ENCODE data around the gene TM6SF1. TPM values are rescaled to one million over a fixed set of nuclear protein-coding genes. Genes with fewer than 3 reads are reported as not detected.

Gene TM6SF1
- total RNA-seq, 1 experiment from 2014 or later, result not detected

- Histone ChIP-seq H3K4me3 (ENCODE audit: low read depth, low read length) (no peak overlapping the region), H3K9me3 (no peaks in the 10 kb centered on the region), H3K4me1 (no peaks in the 10 kb centered on the region), H3K27me3 (replicated peaks; ENCODE audit: control insufficient read depth, insufficient read depth, low read length) (no peaks in the 10 kb centered on the region; the same call in 1 of the 2 replicates), H3K36me3 (ENCODE audit: control insufficient read depth, insufficient read depth, low read length) (no peaks in the 10 kb centered on the region)
- Mint-ChIP-seq H3K4me1 (ENCODE audit: low read depth, unreplicated experiment) (no peaks in the 10 kb centered on the region), H3K9me3 (ENCODE audit: unreplicated experiment) (peaks cover 10% of the 10 kb centered on the region), H3K4me3 (ENCODE audit: unreplicated experiment) (no peak overlapping the region), H3K36me3 (ENCODE audit: insufficient read depth, unreplicated experiment) (no peaks in the 10 kb centered on the region), H3K27ac (ENCODE audit: unreplicated experiment) (no peak overlapping the region), H3K27me3 (ENCODE audit: insufficient read depth, unreplicated experiment) (peaks cover 4% of the 10 kb centered on the region)
- TF ChIP-seq, protein P1, sequence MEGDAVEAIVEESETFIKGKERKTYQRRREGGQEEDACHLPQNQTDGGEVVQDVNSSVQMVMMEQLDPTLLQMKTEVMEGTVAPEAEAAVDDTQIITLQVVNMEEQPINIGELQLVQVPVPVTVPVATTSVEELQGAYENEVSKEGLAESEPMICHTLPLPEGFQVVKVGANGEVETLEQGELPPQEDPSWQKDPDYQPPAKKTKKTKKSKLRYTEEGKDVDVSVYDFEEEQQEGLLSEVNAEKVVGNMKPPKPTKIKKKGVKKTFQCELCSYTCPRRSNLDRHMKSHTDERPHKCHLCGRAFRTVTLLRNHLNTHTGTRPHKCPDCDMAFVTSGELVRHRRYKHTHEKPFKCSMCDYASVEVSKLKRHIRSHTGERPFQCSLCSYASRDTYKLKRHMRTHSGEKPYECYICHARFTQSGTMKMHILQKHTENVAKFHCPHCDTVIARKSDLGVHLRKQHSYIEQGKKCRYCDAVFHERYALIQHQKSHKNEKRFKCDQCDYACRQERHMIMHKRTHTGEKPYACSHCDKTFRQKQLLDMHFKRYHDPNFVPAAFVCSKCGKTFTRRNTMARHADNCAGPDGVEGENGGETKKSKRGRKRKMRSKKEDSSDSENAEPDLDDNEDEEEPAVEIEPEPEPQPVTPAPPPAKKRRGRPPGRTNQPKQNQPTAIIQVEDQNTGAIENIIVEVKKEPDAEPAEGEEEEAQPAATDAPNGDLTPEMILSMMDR (IDR thresholded peaks at IDR 0.05; ENCODE audit: insufficient read depth in 1 of 2, low read depth in 1 of 2, low read length in 1 of 2, severe bottlenecking in 1 of 2, unreplicated experiment in 1 of 2), result no peak
- CTCF ChIA-PET, result no interaction called here
- no TSS peak for BruUV-seq (replicated peaks)
- POLR2A ChIA-PET, result no interaction called here
- intact Hi-C loops (cut with micrococcal nuclease; ENCODE audit: unreplicated experiment), result no loop called here
- no peak for DNase-seq
Measured at GRCh38 chr15:83109532-83109931, 2.1 kb downstream of the TM6SF1 start.

GRCh38 chr15:83110381-83110780 is 2.9 kb downstream of the TM6SF1 start:
- no TSS peak for BruUV-seq (replicated peaks)
- Histone ChIP-seq H3K4me3 (ENCODE audit: low read depth, low read length) (no peak overlapping the region), H3K27me3 (replicated peaks; ENCODE audit: control insufficient read depth, insufficient read depth, low read length) (no peaks in the 10 kb centered on the region; the same call in 1 of the 2 replicates), H3K4me1 (no peaks in the 10 kb centered on the region), H3K9me3 (no peaks in the 10 kb centered on the region), H3K36me3 (ENCODE audit: control insufficient read depth, insufficient read depth, low read length) (no peaks in the 10 kb centered on the region)
- TF ChIP-seq, protein P1 (IDR thresholded peaks at IDR 0.05; ENCODE audit: insufficient read depth in 1 of 2, low read depth in 1 of 2, low read length in 1 of 2, severe bottlenecking in 1 of 2, unreplicated experiment in 1 of 2), result no peak
- H3K4me1 Mint-ChIP-seq (ENCODE audit: low read depth, unreplicated experiment), result no peaks in the 10 kb centered on the region
- ChIA-PET POLR2A (no interaction called here), CTCF (no interaction called here)
- H3K27ac Mint-ChIP-seq (ENCODE audit: unreplicated experiment), result no peak overlapping the region
- intact Hi-C loops (cut with micrococcal nuclease; ENCODE audit: unreplicated experiment), result no loop called here
- no peak overlapping the region for H3K4me3 Mint-ChIP-seq (ENCODE audit: unreplicated experiment)
- DNase-seq, result no peak
- peaks cover 4% of the 10 kb centered on the region for H3K27me3 Mint-ChIP-seq (ENCODE audit: insufficient read depth, unreplicated experiment)
- no peaks in the 10 kb centered on the region for H3K36me3 Mint-ChIP-seq (ENCODE audit: insufficient read depth, unreplicated experiment)
- H3K9me3 Mint-ChIP-seq (ENCODE audit: unreplicated experiment), result peaks cover 10% of the 10 kb centered on the region

GRCh38 chr15:83111149-83111548 is 3.7 kb downstream of the TM6SF1 start:
- POLR2A ChIA-PET, result no interaction called here
- CTCF ChIA-PET, result no interaction called here

More at GRCh38 chr15:83111149-83111548, 3.7 kb downstream of the TM6SF1 start:
- H3K9me3 ChIP-seq, result no peaks in the 10 kb centered on the region
- no peak for DNase-seq
- TF ChIP-seq, protein P1 (IDR thresholded peaks at IDR 0.05; ENCODE audit: insufficient read depth in 1 of 2, low read depth in 1 of 2, low read length in 1 of 2, severe bottlenecking in 1 of 2, unreplicated experiment in 1 of 2), result no peak
- no peaks in the 10 kb centered on the region; the same call in 1 of the 2 replicates for H3K27me3 ChIP-seq (replicated peaks; ENCODE audit: control insufficient read depth, insufficient read depth, low read length)
- no peaks in the 10 kb centered on the region for H3K4me1 ChIP-seq
- no TSS peak for BruUV-seq (replicated peaks)
- Mint-ChIP-seq H3K36me3 (ENCODE audit: insufficient read depth, unreplicated experiment) (no peaks in the 10 kb centered on the region), H3K9me3 (ENCODE audit: unreplicated experiment) (peaks cover 10% of the 10 kb centered on the region), H3K4me1 (ENCODE audit: low read depth, unreplicated experiment) (no peaks in the 10 kb centered on the region), H3K4me3 (ENCODE audit: unreplicated experiment) (no peak overlapping the region), H3K27me3 (ENCODE audit: insufficient read depth, unreplicated experiment) (peaks cover 4% of the 10 kb centered on the region), H3K27ac (ENCODE audit: unreplicated experiment) (no peak overlapping the region)
- H3K36me3 ChIP-seq (ENCODE audit: control insufficient read depth, insufficient read depth, low read length), result no peaks in the 10 kb centered on the region
- no peak overlapping the region for H3K4me3 ChIP-seq (ENCODE audit: low read depth, low read length)
- intact Hi-C loops (cut with micrococcal nuclease; ENCODE audit: unreplicated experiment), result no loop called here
